OCI-LY7 (cell line): ENCODE measurements around the gene DPF3. TPM values are rescaled to one million over a fixed set of nuclear protein-coding genes. Genes with fewer than 3 reads are reported as not detected.

Source experiments
- BruUV-seq: library from RNA; stranded (reverse); fragments of 400-500 nt; replicated peaks from 2 replicates; lab custom pipeline; 2021; lab: Mats Ljungman, UMichigan
- CTCF ChIA-PET: fragments of 300-600 bp; sonication (Branson Sonifier 250); formaldehyde crosslinking; loops from one replicate; lab custom pipeline; 2022; ENCODE audit warnings: antibody characterized with exemption; ENCODE audit not compliant: unreplicated experiment; lab: Charles Lee
- POLR2A ChIA-PET: fragments of 300-600 bp; sonication (Branson Sonifier 250); formaldehyde crosslinking; loops from one replicate; lab custom pipeline; 2022; ENCODE audit warnings: antibody characterized with exemption; lab: Charles Lee
- DNase-seq: peaks from one replicate; pipeline ENCODE4 v3.0.0-alpha.2; 2015; ENCODE audit warnings: low spot score
- H2AFZ ChIP-seq: fragments of 200-600 bp; sonication (generic), shearing (Covaris generic); 2 replicates; pipeline ENCODE4 v1.6.1; 2014; ENCODE audit warnings: mild to moderate bottlenecking, antibody characterized with exemption, low read length, moderate library complexity
- H3K27ac ChIP-seq: fragments of 200-600 bp; sonication (generic); 2 replicates; pipeline ENCODE4 v1.5.1; 2014; ENCODE audit warnings: mixed run types, low read depth, mild to moderate bottlenecking, moderate library complexity, low read length, inconsistent platforms; ENCODE audit not compliant: poor library complexity, severe bottlenecking
- H3K36me3 ChIP-seq: fragments of 200-600 bp; sonication (generic); 2 replicates; pipeline ENCODE4 v1.6.1; 2014; ENCODE audit warnings: mild to moderate bottlenecking, antibody characterized with exemption, low read length, moderate library complexity, mixed read lengths; ENCODE audit not compliant: insufficient read depth
- H3K4me1 ChIP-seq: fragments of 200-600 bp; sonication (generic); 2 replicates; pipeline ENCODE4 v1.5.1; 2014; ENCODE audit warnings: mild to moderate bottlenecking, low read length; ENCODE audit not compliant: insufficient read depth, poor library complexity, severe bottlenecking
- H3K4me2 ChIP-seq: fragments of 200-600 bp; sonication (generic); 2 replicates; pipeline ENCODE4 v1.6.1; 2014; ENCODE audit warnings: mild to moderate bottlenecking, low read length
- H3K4me3 ChIP-seq: fragments of 200-600 bp; sonication (generic); 2 replicates; pipeline ENCODE4 v1.5.1; 2014; ENCODE audit warnings: mild to moderate bottlenecking, low read depth, low read length; ENCODE audit not compliant: poor library complexity, severe bottlenecking
- H3K79me2 ChIP-seq: fragments of 200-600 bp; sonication (generic); 2 replicates; pipeline ENCODE4 v1.6.1; 2016; ENCODE audit warnings: low read depth, mild to moderate bottlenecking, low read length, moderate library complexity, mixed read lengths; ENCODE audit not compliant: insufficient read depth
- H3K9me2 ChIP-seq: fragments of 200-600 bp; sonication (generic); 2 replicates; pipeline ENCODE4 v1.6.1; 2016; ENCODE audit warnings: mild to moderate bottlenecking, low read length, mixed read lengths; ENCODE audit not compliant: insufficient read depth
- H3K9me3 ChIP-seq: fragments of 200-600 bp; sonication (generic); 2 replicates; pipeline ENCODE4 v1.6.1; 2014; ENCODE audit warnings: mild to moderate bottlenecking, mixed run types, low read length, mixed read lengths
- H4K20me1 ChIP-seq: fragments of 200-600 bp; sonication (generic); 2 replicates; pipeline ENCODE4 v1.6.1; 2014; ENCODE audit warnings: mild to moderate bottlenecking, antibody characterized with exemption, low read length, moderate library complexity, mixed read lengths; ENCODE audit not compliant: insufficient read depth
- CTCF ChIP-seq: fragments of 200-600 bp; sonication (generic); conservative IDR thresholded peaks from 2 replicates; pipeline ENCODE4 v1.5.1; 2014; ENCODE audit warnings: mild to moderate bottlenecking, antibody characterized with exemption, low read length, moderate library complexity, mixed read lengths
- EZH2phosphoT487 ChIP-seq: fragments of 200-600 bp; sonication (generic); IDR thresholded peaks from 2 replicates; pipeline ENCODE4 v1.6.1; 2018; ENCODE audit warnings: low read depth, borderline replicate concordance, mild to moderate bottlenecking, mixed run types, antibody characterized with exemption, low read length, moderate library complexity, mixed read lengths
- intact Hi-C: fragments of 100-400 bp; cut with micrococcal nuclease; formaldehyde crosslinking; loops from one replicate; pipeline ENCODE4 v1.10.0; 2022; ENCODE audit not compliant: unreplicated experiment
- total RNA-seq, 2 experiments: library from RNA; depleted of rRNA in 1 of 2; stranded (reverse); fragments of >200 nt in 1 of 2; shearing (Covaris generic) in 1 of 2; gene quantifications; 2 replicates each; pipeline ENCODE4 v1.2.3, GENCODE V29; 2014 to 2022

DPF3 gene
- total RNA-seq, 2 experiments from 2014 or later = 0.42 TPM; not detected in 1

DNA sequence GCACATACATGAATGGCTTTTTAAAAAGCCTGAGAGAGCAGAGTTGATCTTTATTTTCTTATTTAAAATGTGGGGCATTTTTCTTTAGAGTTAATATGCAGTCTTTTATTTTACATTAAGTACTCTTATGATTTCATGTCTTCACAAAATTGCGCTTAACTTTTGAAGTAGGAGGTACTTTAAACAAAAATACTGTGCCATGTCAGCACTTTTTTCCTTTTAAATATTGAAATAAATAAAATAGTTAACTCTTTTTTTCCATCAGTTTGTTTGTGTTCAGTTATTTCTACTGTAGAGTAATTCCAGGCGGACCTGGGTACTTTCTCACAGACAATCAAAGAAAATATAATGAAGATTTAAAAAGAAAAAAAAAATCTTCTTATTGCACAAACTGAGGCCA is 231.7 kb downstream of the DPF3 start:
- CTCF ChIA-PET = no interaction called here
- H4K20me1 ChIP-seq = no peaks in the 10 kb centered on the region
- no peak overlapping the region for H3K27ac ChIP-seq
- intact Hi-C loops = loop anchor here (10.0 kb wide), 1 partner anchor 147 kb away; no protein-coding TSS in a partner anchor
- H3K9me3 ChIP-seq = no peaks in the 10 kb centered on the region
- POLR2A ChIA-PET = interaction anchor here (0.7 kb wide), 1 partner anchor 42 kb away, joined by 10 read pairs; no protein-coding TSS in a partner anchor
- no peaks in the 10 kb centered on the region for H3K4me1 ChIP-seq
- BruUV-seq = no TSS peak
- no peaks in the 10 kb centered on the region for H3K36me3 ChIP-seq
- H3K9me2 ChIP-seq = no peaks in the 10 kb centered on the region
- DNase-seq = no peak
- TF ChIP-seq CTCF (no peak), EZH2phosphoT487 (no peak)
- H3K4me2 ChIP-seq = no peak overlapping the region
- no peaks in the 10 kb centered on the region for H3K79me2 ChIP-seq
- H2AFZ ChIP-seq = no peak overlapping the region
- no peak overlapping the region for H3K4me3 ChIP-seq

DNA sequence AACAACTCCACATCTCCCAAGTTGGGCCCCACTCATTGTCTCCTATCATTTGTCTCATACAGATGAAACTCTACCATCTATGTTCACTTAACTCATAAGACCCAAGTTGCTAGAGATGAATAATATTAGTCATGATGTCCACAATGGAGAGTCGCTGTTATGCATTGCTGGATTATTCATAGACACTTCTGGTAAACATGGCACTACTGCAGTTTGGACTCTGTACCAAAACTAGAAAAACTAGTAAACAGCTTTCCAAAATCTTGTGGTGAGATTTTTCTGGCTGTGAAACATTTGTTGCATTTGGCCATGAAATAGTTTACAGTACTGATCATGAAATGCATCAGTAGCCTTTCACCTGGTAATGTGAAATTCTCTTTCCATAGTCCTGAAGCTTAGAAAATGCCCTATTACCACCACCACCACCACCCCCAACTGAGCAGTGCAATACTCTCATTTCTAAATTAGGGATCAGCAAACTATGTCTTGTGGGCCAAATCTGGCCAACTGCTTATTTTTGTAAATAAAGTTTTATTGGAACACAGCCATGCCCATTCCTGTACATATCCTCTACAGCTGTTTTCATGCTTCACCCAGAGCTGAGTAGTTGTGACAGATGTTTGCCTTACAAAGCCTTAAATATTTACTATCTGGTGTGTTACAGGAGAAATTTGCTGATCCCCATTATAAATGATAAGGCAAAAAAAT is 236.5 kb downstream of the DPF3 start:
- ChIA-PET POLR2A (no interaction called here), CTCF (no interaction called here)
- Histone ChIP-seq H3K27ac (no peak overlapping the region), H3K36me3 (no peaks in the 10 kb centered on the region), H3K9me3 (no peaks in the 10 kb centered on the region), H3K79me2 (no peaks in the 10 kb centered on the region), H3K4me3 (no peak overlapping the region), H4K20me1 (no peaks in the 10 kb centered on the region), H3K4me2 (no peak overlapping the region), H3K9me2 (no peaks in the 10 kb centered on the region), H2AFZ (no peak overlapping the region), H3K4me1 (no peaks in the 10 kb centered on the region)
- BruUV-seq = no TSS peak
- DNase-seq = no peak
- TF ChIP-seq CTCF = no peak
- intact Hi-C loops = no loop called here

DNA sequence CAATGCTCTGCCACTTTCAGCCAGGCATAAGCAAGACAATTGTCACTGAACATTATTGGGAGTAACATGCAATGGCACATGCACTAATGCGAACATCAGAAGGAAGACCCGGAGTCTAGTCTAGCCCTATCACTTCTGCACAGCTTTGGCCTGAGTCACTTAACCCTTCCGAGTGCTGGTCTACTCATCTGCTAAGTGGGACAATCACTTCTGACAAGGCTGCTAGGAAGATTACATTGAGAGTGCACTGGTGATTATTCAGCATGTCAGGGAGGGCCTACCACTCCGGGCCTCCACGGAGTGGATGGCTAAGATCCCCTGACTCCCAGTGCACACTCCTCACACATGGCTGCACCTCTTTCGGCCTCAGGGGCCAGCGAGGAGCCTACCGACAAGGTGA is 240.9 kb downstream of the DPF3 start:
- no peak overlapping the region for H3K27ac ChIP-seq
- ChIA-PET CTCF (no interaction called here), POLR2A (no interaction called here)
- no peaks in the 10 kb centered on the region for H3K4me1 ChIP-seq
- no TSS peak for BruUV-seq
- H3K4me3 ChIP-seq = no peak overlapping the region
- no peaks in the 10 kb centered on the region for H3K79me2 ChIP-seq
- H3K36me3 ChIP-seq = no peaks in the 10 kb centered on the region
- no peaks in the 10 kb centered on the region for H3K9me2 ChIP-seq
- no peak for DNase-seq
- no peaks in the 10 kb centered on the region for H3K9me3 ChIP-seq
- intact Hi-C loops = no loop called here
- no peak overlapping the region for H3K4me2 ChIP-seq
- no peak overlapping the region for H2AFZ ChIP-seq
- H4K20me1 ChIP-seq = no peaks in the 10 kb centered on the region
- TF ChIP-seq CTCF (no peak), EZH2phosphoT487 (no peak)
